Caco-2 (cell line): ENCODE measurements around the gene ATPAF1. TPM values are rescaled to one million over a fixed set of nuclear protein-coding genes. Genes with fewer than 3 reads are reported as not detected.

Experiments
- BruUV-seq: library from RNA; stranded (reverse); fragments of 400-500 nt; replicated peaks from 2 replicates; lab custom pipeline; 2021; lab: Mats Ljungman, UMichigan
- CTCF ChIA-PET: fragments of 300-600 bp; sonication (Branson Sonifier 250); formaldehyde crosslinking; loops from one replicate; lab custom pipeline; 2022; ENCODE audit warnings: antibody characterized with exemption; lab: Charles Lee
- POLR2A ChIA-PET: fragments of 300-600 bp; sonication (Branson Sonifier 250); formaldehyde crosslinking; loops from one replicate; lab custom pipeline; 2022; ENCODE audit warnings: antibody characterized with exemption; lab: Charles Lee
- DNase-seq, 2 experiments: peaks; one replicate each; pipeline versions ENCODE4 v3.0.0 to v3.0.0-alpha.2; 2020 to 2022
- H3K27me3 ChIP-seq: replicated peaks from 2 replicates; pipeline ENCODE4 v1.6.0; 2011; ENCODE audit warnings: low read length; ENCODE audit not compliant: control insufficient read depth, insufficient read depth
- H3K36me3 ChIP-seq: 2 replicates; pipeline ENCODE4 v1.5.1; 2011; ENCODE audit warnings: low read length; ENCODE audit not compliant: control insufficient read depth, insufficient read depth
- H3K4me1 ChIP-seq: fragments of 250-450 bp; sonication (Bioruptor Pico); 2 replicates; pipeline ENCODE4 v1.5.1; 2020; ENCODE audit warnings: mild to moderate bottlenecking
- H3K4me3 ChIP-seq: 2 replicates; pipeline ENCODE4 v1.5.1; 2011; ENCODE audit warnings: low read depth, mild to moderate bottlenecking, control low read depth, low read length
- H3K9me3 ChIP-seq: fragments of 250-450 bp; sonication (Bioruptor Pico); 2 replicates; pipeline ENCODE4 v1.5.1; 2020; ENCODE audit warnings: mild to moderate bottlenecking, moderate library complexity
- H3K27ac Mint-ChIP-seq: one replicate; pipeline ENCODE4 v1.8.0; 2022; ENCODE audit warnings: mixed read lengths; ENCODE audit not compliant: unreplicated experiment
- H3K27me3 Mint-ChIP-seq: one replicate; pipeline ENCODE4 v1.8.0; 2022; ENCODE audit warnings: mixed read lengths; ENCODE audit not compliant: insufficient read depth, unreplicated experiment
- H3K36me3 Mint-ChIP-seq: one replicate; pipeline ENCODE4 v1.8.0; 2022; ENCODE audit warnings: mild to moderate bottlenecking, mixed read lengths; ENCODE audit not compliant: insufficient read depth, unreplicated experiment
- H3K4me1 Mint-ChIP-seq: one replicate; pipeline ENCODE4 v1.8.0; 2022; ENCODE audit warnings: low read depth, mixed read lengths; ENCODE audit not compliant: unreplicated experiment
- H3K4me3 Mint-ChIP-seq: one replicate; pipeline ENCODE4 v1.8.0; 2022; ENCODE audit warnings: mild to moderate bottlenecking, moderate library complexity, mixed read lengths; ENCODE audit not compliant: unreplicated experiment
- H3K9me3 Mint-ChIP-seq: one replicate; pipeline ENCODE4 v1.8.0; 2022; ENCODE audit warnings: mixed read lengths; ENCODE audit not compliant: unreplicated experiment
- CTCF ChIP-seq, 2 experiments: fragments of 200-600 bp in 1 of 2; IDR thresholded peaks; 1 replicate in 1 of 2; 2 replicates in 1 of 2; pipeline versions ENCODE4 v1.5.1 to v1.8.0; 2011 to 2022; ENCODE audit warnings: antibody characterized with exemption in 1 of 2, control low read depth in 1 of 2, inconsistent platforms in 1 of 2, low read depth in 1 of 2, low read length in 1 of 2, mild to moderate bottlenecking in 1 of 2, moderate library complexity in 1 of 2; ENCODE audit not compliant: insufficient read depth in 1 of 2, severe bottlenecking in 1 of 2, unreplicated experiment in 1 of 2
- intact Hi-C: fragments of 100-400 bp; cut with micrococcal nuclease; formaldehyde crosslinking; loops from one replicate; pipeline ENCODE4 v1.10.0; 2022; ENCODE audit not compliant: unreplicated experiment
- total RNA-seq: library from RNA; stranded (reverse); gene quantifications from 2 replicates; pipeline ENCODE4 v1.2.3, GENCODE V29; 2022

The ATPAF1 gene
- total RNA-seq, 1 experiment from 2014 or later, result 31.7 TPM

DNA sequence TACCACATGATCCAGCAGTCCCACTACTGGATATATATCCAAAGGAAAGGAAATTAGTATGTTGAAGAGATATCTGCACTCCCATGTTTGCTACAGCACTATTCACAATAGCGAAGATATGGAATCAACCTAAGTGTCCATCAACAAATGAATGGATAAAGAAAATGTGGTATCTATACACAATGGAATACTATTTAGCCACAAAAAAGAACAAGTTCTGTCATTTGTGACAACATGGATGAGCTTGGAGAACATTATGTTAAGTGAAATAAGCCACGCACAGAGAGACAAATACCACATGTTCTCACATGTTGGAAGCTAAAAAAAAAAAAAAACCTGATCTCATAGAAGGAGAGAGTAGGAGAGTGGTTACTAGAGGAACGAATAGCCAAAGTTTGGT is 17.7 kb downstream of the ATPAF1 start:
- ChIA-PET CTCF (interaction anchor here (0.7 kb wide), 1 partner anchor 350 kb away, joined by 3 read pairs; no protein-coding TSS in a partner anchor), POLR2A (no interaction called here)
- no peaks in the 10 kb centered on the region for H3K4me1 Mint-ChIP-seq
- DNase-seq, result no peak
- H3K9me3 ChIP-seq, result no peaks in the 10 kb centered on the region
- TF ChIP-seq CTCF (IDR thresholded peaks at IDR 0.05; ENCODE audit: insufficient read depth in 1 of 2, low read depth in 1 of 2, low read length in 1 of 2, severe bottlenecking in 1 of 2, unreplicated experiment in 1 of 2), result no peak
- H3K9me3 Mint-ChIP-seq, result no peaks in the 10 kb centered on the region
- no peaks in the 10 kb centered on the region for H3K27me3 Mint-ChIP-seq
- H3K36me3 ChIP-seq, result no peaks in the 10 kb centered on the region
- no peak overlapping the region for H3K4me3 Mint-ChIP-seq
- H3K4me1 ChIP-seq, result no peaks in the 10 kb centered on the region
- peaks cover 16% of the 10 kb centered on the region for H3K36me3 Mint-ChIP-seq
- intact Hi-C loops, result no loop called here
- H3K27ac Mint-ChIP-seq, result no peak overlapping the region
- H3K27me3 ChIP-seq, result no peaks in the 10 kb centered on the region
- no peak overlapping the region for H3K4me3 ChIP-seq
- BruUV-seq, result no TSS peak

DNA sequence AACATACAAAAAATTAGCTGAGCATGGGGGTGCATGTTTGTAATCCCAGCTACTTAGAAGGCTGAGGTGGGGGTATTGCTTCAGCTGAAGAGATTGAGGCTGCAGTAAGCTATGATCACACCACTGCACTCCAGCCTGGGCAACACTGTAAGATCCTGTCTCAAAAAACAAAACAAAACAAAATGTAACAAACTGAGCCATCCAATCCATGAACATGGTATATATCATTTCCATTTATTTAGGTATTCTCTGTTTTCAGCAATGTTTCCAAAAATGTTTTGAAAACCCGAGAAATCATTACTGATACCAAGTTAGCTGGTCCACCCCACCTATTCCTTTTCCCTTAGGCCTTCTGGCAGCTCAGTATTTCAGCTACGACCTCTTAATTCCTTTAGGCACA is 18.4 kb downstream of the ATPAF1 start:
- DNase-seq, result no peak
- Histone ChIP-seq H3K36me3 (no peaks in the 10 kb centered on the region), H3K4me1 (no peaks in the 10 kb centered on the region), H3K9me3 (no peaks in the 10 kb centered on the region), H3K27me3 (no peaks in the 10 kb centered on the region), H3K4me3 (no peak overlapping the region)
- Mint-ChIP-seq H3K27me3 (no peaks in the 10 kb centered on the region), H3K27ac (no peak overlapping the region), H3K4me3 (no peak overlapping the region), H3K4me1 (no peaks in the 10 kb centered on the region), H3K36me3 (peaks cover 16% of the 10 kb centered on the region), H3K9me3 (no peaks in the 10 kb centered on the region)
- intact Hi-C loops, result no loop called here
- BruUV-seq, result no TSS peak
- CTCF ChIA-PET, result no interaction called here
- POLR2A ChIA-PET, result no interaction called here
- TF ChIP-seq CTCF (IDR thresholded peaks at IDR 0.05; ENCODE audit: insufficient read depth in 1 of 2, low read depth in 1 of 2, low read length in 1 of 2, severe bottlenecking in 1 of 2, unreplicated experiment in 1 of 2), result no peak

- H3K9me3 Mint-ChIP-seq, result no peaks in the 10 kb centered on the region
- ChIA-PET CTCF (no interaction called here), POLR2A (no interaction called here)
- no peaks in the 10 kb centered on the region for H3K4me1 Mint-ChIP-seq
- intact Hi-C loops, result no loop called here
- no peaks in the 10 kb centered on the region for H3K4me1 ChIP-seq
- no peak overlapping the region for H3K27ac Mint-ChIP-seq
- no peak overlapping the region for H3K4me3 Mint-ChIP-seq
- no peak for TF ChIP-seq CTCF (IDR thresholded peaks at IDR 0.05; ENCODE audit: insufficient read depth in 1 of 2, low read depth in 1 of 2, low read length in 1 of 2, severe bottlenecking in 1 of 2, unreplicated experiment in 1 of 2)
- BruUV-seq, result no TSS peak
- no peaks in the 10 kb centered on the region for H3K27me3 ChIP-seq
- H3K9me3 ChIP-seq, result no peaks in the 10 kb centered on the region
- no peaks in the 10 kb centered on the region for H3K36me3 ChIP-seq
- H3K4me3 ChIP-seq, result no peak overlapping the region
- H3K27me3 Mint-ChIP-seq, result no peaks in the 10 kb centered on the region
- H3K36me3 Mint-ChIP-seq, result peaks cover 16% of the 10 kb centered on the region
- DNase-seq, result no peak
Observed at GRCh38 chr1:46647611-46648010, 20.6 kb downstream of the ATPAF1 start.
